Immature natural killer cell (primary cell): Measurements from ENCODE around the gene GFPT2. TPM values are rescaled to one million over a fixed set of nuclear protein-coding genes. Genes with fewer than 3 reads are reported as not detected.
"Not testable (repeated sequence)": the region's sequence is repeated elsewhere in the genome, so short reads cannot be mapped to it uniquely, and the experiment has no call there.

Experiments used
- DNase-seq, 3 donors: peaks; one replicate each; pipeline ENCODE4 v3.0.0; 2022; ENCODE audit warnings: mixed read lengths in 1 of 3
- H3K27ac Mint-ChIP-seq, 6 donors: one replicate each; pipeline ENCODE4 v1.8.0; 2020; ENCODE audit warnings: mixed read lengths in 6 of 6, mild to moderate bottlenecking in 5 of 6, inconsistent platforms in 4 of 6, moderate library complexity in 3 of 6
- H3K27me3 Mint-ChIP-seq, 3 donors: one replicate each; pipeline ENCODE4 v1.8.0; 2020 to 2021; ENCODE audit warnings: low read depth in 3 of 3, mild to moderate bottlenecking in 3 of 3, mixed read lengths in 3 of 3, moderate library complexity in 3 of 3, inconsistent platforms in 1 of 3
- H3K36me3 Mint-ChIP-seq, 3 donors: one replicate each; pipeline ENCODE4 v1.8.0; 2020; ENCODE audit warnings: mixed read lengths in 3 of 3, inconsistent platforms in 2 of 3, mild to moderate bottlenecking in 2 of 3
- H3K4me1 Mint-ChIP-seq, 2 donors: one replicate each; pipeline ENCODE4 v1.8.0; 2020; ENCODE audit warnings: inconsistent platforms in 2 of 2, mild to moderate bottlenecking in 2 of 2, mixed read lengths in 2 of 2, moderate library complexity in 1 of 2
- H3K4me3 Mint-ChIP-seq, 5 donors: one replicate each; pipeline ENCODE4 v1.8.0; 2020; ENCODE audit warnings: mild to moderate bottlenecking in 5 of 5, mixed read lengths in 5 of 5, inconsistent platforms in 3 of 5, moderate library complexity in 3 of 5
- H3K9me3 Mint-ChIP-seq, 6 donors: one replicate each; pipeline ENCODE4 v1.8.0; 2020; ENCODE audit warnings: mild to moderate bottlenecking in 6 of 6, mixed read lengths in 6 of 6, inconsistent platforms in 4 of 6, moderate library complexity in 3 of 6
- polyA plus RNA-seq, 3 donors: library from polyadenylated mRNA; unstranded; fragments of 300-500 nt; fragmentation: Illumina TruSeq; gene quantifications; one replicate each; pipeline ENCODE4 v1.2.3, GENCODE V29; 2021

Gene GFPT2
- polyA plus RNA-seq, 3 donors from 2014 or later: not detected

DNA sequence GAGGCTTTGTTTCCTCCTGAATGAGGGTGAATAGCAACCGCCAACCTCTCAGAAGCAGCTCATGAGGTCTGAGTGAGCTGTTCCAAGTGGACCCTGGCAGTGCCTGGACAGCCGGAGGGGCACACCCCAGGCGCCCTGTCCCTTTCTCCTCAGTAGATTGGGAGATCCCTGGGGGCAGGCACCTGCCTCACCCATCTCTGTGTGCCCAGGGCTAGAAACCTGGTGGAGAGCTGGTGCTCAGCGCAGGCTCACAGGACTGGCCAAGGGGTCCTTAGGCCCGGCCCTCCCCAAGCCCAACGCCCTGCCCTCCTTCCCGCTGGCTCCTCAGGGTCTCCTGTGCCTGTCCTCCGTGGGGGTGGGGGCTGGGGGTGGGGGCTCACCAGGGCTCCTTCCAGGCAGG, 46.3 kb downstream of the GFPT2 start:
- H3K9me3 Mint-ChIP-seq: no peaks in the 10 kb centered on the region
- H3K4me3 Mint-ChIP-seq: no peak overlapping the region
- no peak for DNase-seq
- H3K4me1 Mint-ChIP-seq: no peaks in the 10 kb centered on the region
- H3K27me3 Mint-ChIP-seq: peaks cover 4 to 7% (median 5%) of the 10 kb centered on the region in 3 donors
- H3K36me3 Mint-ChIP-seq: no peaks in the 10 kb centered on the region
- no peak overlapping the region for H3K27ac Mint-ChIP-seq

DNA sequence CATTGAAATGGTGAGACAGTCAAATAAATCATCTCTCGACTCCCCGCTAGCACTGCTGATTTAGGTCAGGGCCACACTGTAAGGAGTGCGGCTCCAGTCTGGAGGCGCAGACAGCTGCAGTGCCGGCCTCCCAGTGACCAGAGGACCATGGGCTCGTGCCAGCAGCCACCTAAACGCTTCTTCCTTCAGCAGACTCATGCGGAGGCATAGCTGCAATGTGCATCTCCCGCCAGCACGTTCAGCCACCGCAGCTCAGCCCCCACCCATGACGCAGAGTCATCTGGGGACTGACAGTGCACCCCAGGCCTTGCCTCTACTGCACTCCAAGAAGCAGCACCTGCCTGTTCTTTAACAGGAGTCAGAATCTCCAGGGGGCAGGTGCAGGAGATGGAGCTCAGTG, 47.7 kb downstream of the GFPT2 start:
- peaks cover 2 to 5% (median 3%) of the 10 kb centered on the region in 3 donors for H3K27me3 Mint-ChIP-seq
- no peak for DNase-seq
- no peak overlapping the region for H3K4me3 Mint-ChIP-seq
- H3K36me3 Mint-ChIP-seq: no peaks in the 10 kb centered on the region
- H3K27ac Mint-ChIP-seq: no peak overlapping the region
- H3K9me3 Mint-ChIP-seq: no peaks in the 10 kb centered on the region
- no peaks in the 10 kb centered on the region for H3K4me1 Mint-ChIP-seq

DNA sequence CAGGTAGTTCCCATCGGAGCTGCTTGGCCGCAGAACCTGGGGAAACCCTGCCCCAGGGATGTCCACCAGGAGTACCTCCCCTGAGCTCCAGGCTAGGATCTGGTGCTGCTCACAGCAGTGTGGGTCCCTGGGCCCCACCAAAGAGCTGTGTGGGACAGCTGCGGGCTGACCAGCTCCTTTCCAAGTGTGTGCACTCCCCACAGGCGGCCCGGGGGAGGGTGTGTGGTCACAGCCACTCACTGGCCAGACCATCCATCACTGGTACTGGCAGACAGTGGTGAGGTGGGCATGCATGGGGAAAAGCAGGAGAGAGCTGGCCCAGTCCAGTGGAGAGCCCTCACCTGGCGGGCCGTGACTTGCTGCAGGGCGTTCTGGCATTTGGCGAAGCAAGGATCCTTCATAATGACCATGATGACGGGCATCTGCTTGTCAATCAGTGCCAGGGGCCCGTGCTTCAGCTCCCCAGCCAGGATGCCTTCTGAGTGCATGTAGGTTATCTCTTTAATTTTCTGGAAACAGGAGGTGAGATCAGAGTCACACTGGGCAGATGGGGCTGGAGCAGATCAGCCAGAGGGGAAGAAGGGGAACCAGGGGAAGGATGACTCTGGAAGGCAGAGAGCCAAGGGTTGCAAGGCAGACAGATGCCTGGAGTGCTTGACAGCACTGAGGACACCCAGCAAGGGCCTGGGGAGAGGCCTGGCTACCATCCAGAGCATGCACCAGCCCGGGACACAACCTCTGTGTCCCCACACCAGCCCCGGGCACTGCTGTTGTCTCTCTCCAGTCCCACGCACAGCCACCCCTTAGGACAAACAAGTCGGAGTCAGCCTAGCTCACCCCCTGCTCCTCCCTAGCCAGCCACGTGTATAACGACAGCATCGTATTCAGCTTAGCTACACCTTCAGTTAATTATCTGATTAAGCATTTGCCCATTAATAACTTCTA, 48.4 kb downstream of the GFPT2 start:
- Mint-ChIP-seq H3K36me3 (no peaks in the 10 kb centered on the region), H3K4me3 (no peak overlapping the region), H3K27me3 (peaks cover 3 to 5% (median 3%) of the 10 kb centered on the region in 3 donors), H3K27ac (no peak overlapping the region), H3K4me1 (no peaks in the 10 kb centered on the region), H3K9me3 (no peaks in the 10 kb centered on the region)
- DNase-seq: no peak

DNA sequence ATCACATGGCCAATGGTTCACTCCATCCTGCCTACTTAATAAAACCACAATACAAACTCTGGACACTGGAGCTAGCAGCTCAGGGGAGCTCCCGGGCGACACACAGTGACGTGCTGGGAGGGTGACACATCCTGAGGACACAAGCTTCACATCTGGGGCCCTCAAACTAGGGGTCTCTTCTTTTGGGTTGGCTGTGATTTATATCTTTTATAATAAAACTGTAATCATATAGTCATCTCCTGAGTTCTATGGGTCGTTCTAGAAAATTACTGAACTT, 49.2 kb downstream of the GFPT2 start:
- Mint-ChIP-seq H3K27ac (no peak overlapping the region), H3K4me1 (no peaks in the 10 kb centered on the region), H3K4me3 (no peak overlapping the region), H3K9me3 (no peaks in the 10 kb centered on the region), H3K36me3 (no peaks in the 10 kb centered on the region), H3K27me3 (peaks cover 3 to 5% (median 3%) of the 10 kb centered on the region in 3 donors)
- no peak for DNase-seq

DNA sequence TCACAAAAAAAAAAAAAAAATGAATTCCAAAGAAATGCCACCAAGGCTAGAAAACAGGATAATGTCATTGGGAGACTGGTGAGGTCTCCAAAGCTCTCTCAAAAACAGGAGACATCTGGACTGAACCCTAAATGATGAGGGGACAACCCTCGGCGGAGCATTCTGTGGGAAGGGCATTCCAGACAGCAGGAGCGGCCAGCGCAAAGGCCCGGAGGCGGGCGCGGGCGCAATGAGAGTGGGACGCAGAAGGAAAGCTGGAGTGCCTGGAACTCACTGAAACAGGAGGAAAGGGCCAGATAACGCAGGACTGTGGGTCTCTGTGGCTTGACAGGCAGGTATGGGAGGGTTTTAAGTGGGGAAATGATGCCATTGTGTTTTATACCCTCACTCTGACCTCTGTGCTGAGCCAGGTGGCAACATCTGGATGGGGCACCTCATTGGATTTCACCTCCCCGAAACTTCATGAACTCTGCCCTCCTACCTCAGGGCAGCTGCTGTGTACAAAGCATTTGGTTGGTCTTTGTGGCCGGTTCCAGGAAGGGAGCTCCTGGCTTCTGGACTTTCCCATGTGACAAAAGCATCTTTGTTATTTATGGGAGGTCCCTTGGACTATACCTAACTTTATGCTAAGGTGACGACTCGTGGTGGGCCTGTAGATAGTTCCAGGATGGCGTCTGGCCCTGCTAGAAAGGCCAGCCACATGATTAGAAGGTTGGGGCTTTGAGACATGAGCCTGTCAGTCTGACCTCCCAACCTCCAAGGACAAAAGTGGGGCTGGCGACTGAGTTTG, 49.7 kb downstream of the GFPT2 start:
- Mint-ChIP-seq H3K27ac (no peak overlapping the region), H3K36me3 (no peaks in the 10 kb centered on the region), H3K27me3 (peaks cover 3 to 6% (median 4%) of the 10 kb centered on the region in 3 donors), H3K4me3 (no peak overlapping the region), H3K9me3 (no peaks in the 10 kb centered on the region), H3K4me1 (no peaks in the 10 kb centered on the region)
- DNase-seq: no peak

DNA sequence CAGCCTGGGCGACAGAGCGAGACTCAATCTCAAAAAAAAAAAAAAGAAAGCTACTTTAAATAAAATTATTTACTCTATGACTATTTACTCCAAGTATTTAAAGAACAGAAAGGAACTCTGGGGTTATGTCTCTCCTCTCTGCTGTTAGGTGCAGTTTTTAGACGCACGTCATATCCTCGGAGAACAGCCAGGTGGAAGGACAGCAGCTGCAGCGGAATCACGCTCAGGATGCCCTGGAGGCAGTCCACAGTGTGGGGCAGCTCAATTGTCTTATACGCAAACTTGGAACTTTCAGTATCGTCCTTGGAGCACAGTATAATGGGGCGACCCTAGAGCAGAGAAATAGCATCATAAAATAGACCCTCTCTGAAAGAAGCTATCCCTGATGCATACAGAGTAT, 50.9 kb downstream of the GFPT2 start:
- Mint-ChIP-seq H3K36me3 (no peaks in the 10 kb centered on the region), H3K27ac (no peak overlapping the region), H3K27me3 (peaks cover 1 to 6% (median 4%) of the 10 kb centered on the region in 3 donors), H3K4me1 (no peaks in the 10 kb centered on the region), H3K4me3 (no peak overlapping the region), H3K9me3 (no peaks in the 10 kb centered on the region)
- DNase-seq: no peak

DNA sequence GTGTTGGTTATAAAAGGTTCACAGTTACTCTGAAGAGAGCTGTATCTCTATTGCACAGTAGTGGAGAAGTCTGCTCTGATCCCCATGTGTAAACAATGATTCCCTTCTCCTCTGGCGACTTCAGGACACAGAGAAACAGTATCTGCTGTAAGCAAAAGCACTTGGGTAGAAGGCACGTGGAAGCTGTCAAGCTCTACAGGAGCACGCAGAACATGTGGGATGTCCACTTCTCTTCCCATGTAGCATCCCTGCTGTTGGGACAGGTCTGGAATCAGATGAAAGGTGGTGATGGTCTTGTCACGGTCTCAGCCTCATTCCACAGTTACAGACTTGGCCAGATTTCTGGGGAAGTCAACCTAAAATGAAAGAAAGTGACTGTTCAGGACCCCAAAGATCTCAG, 51.9 kb downstream of the GFPT2 start:
- Mint-ChIP-seq H3K27ac (no peak overlapping the region), H3K27me3 (peaks cover 1 to 6% (median 4%) of the 10 kb centered on the region in 3 donors)

DNA sequence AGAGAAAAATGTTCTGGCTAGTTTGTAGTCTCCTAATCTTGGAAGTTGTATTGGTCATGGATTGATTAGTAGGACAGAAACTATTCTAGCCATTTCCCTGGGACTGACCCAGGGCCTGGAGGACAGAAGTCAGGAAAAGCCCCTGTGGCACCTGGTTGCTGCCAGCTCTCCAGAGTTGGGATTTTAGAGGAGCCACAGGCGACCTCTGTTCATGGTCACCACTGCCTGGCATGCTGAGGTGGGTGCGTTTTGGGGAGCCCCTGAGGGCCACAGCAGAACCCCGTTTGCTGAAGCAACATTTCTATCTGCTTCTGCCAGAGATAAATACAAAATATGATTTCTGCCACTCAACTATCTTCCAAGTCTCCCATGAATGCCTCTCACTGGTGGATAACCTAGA, 53.6 kb downstream of the GFPT2 start:
- H3K27me3 Mint-ChIP-seq: peaks cover 1 to 3% (median 2%) of the 10 kb centered on the region in 3 donors
- no peaks in the 10 kb centered on the region for H3K9me3 Mint-ChIP-seq
- no peak overlapping the region for H3K27ac Mint-ChIP-seq
- peaks cover 0 to 5% of the 10 kb centered on the region in 2 donors for H3K4me1 Mint-ChIP-seq
- no peaks in the 10 kb centered on the region for H3K36me3 Mint-ChIP-seq
- H3K4me3 Mint-ChIP-seq: no peak overlapping the region
- DNase-seq: no peak

More for the DNA sequence above, 51.9 kb downstream of the GFPT2 start:
- Mint-ChIP-seq H3K36me3 (no peaks in the 10 kb centered on the region), H3K9me3 (no peaks in the 10 kb centered on the region), H3K4me1 (peaks cover 0 to 5% of the 10 kb centered on the region in 2 donors), H3K4me3 (no peak overlapping the region)
- DNase-seq: no peak

DNA sequence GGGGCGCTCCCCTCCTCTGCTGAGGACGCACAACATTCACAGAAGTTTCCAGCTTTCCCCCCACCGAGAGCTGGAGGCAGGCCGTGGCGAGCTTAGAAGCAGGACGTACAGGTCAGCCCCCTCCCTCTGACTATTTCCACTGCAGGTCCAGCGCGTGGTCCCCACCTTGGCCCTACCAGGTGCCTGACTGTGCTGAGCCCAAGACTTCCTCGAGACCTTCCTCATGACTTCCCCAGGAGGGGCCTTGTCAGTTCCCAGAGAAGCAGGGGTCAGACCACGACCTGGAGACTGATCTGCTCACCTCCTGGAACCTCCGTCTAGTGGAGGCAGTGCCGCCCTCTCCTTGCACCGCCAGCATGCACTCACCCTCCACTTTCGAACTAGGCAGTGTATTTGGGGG, 54.1 kb downstream of the GFPT2 start:
- not testable (repeated sequence) for H3K27me3 Mint-ChIP-seq, H3K4me1 Mint-ChIP-seq, DNase-seq, H3K4me3 Mint-ChIP-seq, H3K27ac Mint-ChIP-seq, H3K36me3 Mint-ChIP-seq, H3K9me3 Mint-ChIP-seq

DNA sequence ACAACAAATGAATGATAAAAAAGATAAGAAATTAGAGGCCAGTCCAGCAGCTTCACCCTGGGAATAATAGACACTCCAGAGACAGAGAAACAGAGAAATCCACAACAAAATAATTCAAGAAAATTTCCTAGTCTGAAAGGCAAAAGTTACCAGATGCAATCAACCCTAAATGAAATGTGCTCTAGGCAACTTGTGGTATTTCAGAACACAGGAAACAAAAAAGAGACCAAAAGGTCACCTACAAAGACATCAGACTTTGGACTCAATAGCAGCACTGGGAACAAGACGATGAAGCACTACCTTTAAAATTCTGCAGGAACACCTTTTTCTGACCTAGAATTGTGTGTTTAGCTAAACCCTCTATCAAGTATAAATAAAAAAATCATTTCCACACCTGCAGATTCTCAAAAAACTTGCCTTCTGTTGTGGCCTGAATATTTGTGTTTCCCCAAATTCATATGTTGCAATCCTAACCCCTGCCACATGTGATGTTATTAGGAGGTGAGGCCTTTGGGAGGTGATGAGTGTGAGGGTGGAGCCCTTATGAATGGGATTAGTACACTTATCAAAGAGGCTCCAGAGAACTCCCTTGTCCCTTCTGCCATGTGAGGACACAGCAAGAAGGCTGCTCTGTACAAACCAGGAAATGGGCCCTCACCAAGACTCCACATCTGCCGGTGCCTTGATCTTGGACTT, 55.4 kb downstream of the GFPT2 start:
- peaks cover 12 to 17% of the 10 kb centered on the region in 2 donors for H3K4me1 Mint-ChIP-seq
- DNase-seq: no peak
- no peak overlapping the region for H3K4me3 Mint-ChIP-seq
- H3K27ac Mint-ChIP-seq: peak overlapping the region in 1 of 6 donors; percentile 19
- no peaks in the 10 kb centered on the region for H3K9me3 Mint-ChIP-seq
- peaks cover 7 to 11% (median 7%) of the 10 kb centered on the region in 3 donors for H3K27me3 Mint-ChIP-seq
- no peaks in the 10 kb centered on the region for H3K36me3 Mint-ChIP-seq

DNA sequence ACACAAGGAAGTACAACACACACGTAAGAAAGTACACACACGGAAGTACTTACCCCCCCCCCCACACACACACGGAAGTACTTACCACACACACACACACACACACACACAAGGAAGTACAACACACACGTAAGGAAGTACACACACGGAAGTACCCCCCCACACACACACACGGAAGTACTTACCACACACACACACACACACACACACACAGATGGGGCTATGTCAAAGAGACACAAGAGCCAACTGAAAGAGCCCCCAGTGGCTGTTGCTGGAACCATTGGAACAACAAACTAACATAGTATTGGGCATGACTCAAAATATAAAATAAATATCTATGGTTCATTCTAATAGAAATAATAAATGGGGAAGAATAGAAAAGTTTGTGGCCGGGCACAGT, 56.4 kb downstream of the GFPT2 start:
- DNase-seq: no peak
- no peaks in the 10 kb centered on the region for H3K9me3 Mint-ChIP-seq
- peaks cover 16 to 20% of the 10 kb centered on the region in 2 donors for H3K4me1 Mint-ChIP-seq
- peak overlapping the region in 1 of 5 donors; percentile 21 for H3K4me3 Mint-ChIP-seq
- H3K27ac Mint-ChIP-seq: peak overlapping the region in 2 of 6 donors; percentile 33 to 74
- H3K27me3 Mint-ChIP-seq: peaks cover 10 to 14% (median 11%) of the 10 kb centered on the region in 3 donors
- H3K36me3 Mint-ChIP-seq: no peaks in the 10 kb centered on the region

DNA sequence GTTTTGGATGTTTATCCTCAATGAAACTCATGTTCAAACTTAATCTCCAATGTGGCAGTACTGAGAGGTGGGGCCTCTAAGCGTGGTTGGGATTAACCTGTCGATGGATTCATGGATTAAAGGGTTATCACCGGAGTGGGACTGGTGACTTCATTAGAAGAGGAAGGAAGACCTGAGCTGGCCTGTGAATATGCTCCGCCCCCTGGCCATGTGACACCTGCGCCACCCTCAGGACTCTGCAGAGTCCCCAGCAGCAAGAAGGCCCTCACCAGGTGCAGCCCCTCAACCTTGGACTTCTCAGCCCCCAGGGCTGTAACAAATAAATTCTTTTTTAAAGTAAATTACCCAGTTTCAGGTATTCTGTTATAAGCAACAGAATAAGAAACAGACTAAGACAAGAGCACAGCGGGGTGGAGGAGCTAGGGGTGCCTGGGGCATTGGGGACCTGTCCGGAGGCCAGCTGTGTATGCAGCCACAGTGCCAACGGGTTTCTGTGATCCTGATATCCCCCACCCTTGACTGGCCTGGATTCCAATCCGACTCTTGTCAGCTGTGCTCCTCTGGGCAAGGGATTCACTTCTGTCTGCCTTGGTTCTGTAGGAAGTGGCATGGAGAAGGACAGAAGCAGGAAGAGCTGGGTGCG, 58.1 kb downstream of the GFPT2 start:
- peaks cover 28 to 31% of the 10 kb centered on the region in 2 donors for H3K4me1 Mint-ChIP-seq
- peaks cover 12 to 19% (median 13%) of the 10 kb centered on the region in 3 donors for H3K27me3 Mint-ChIP-seq
- H3K9me3 Mint-ChIP-seq: no peaks in the 10 kb centered on the region
- no peaks in the 10 kb centered on the region for H3K36me3 Mint-ChIP-seq
- DNase-seq: no peak
- peak overlapping the region in 2 of 6 donors; percentile 40 to 97 for H3K27ac Mint-ChIP-seq
- no peak overlapping the region for H3K4me3 Mint-ChIP-seq

DNA sequence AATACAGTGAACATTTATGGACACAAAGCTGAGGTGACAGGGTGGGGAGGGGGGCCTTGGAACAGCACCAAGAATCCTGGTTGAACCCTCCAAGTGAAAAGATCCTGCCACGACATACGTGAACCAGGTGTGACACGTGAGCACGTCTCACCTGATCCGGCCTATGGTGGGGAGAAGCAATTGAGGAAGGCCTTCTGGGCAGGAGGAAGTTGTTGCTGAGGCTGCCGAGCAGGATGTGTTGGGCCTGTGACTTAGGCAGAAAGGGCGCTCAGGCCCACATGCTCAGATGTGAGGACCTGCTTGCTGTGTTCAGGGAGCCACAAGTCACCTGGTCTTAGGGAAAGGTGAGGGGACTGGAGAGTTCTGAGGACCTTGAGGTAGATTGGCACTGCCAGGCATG, 58.7 kb downstream of the GFPT2 start:
- peak overlapping the region in 4 of 6 donors; percentile 71 to 100 (median 97) for H3K27ac Mint-ChIP-seq
- H3K4me3 Mint-ChIP-seq: peak overlapping the region in 2 of 5 donors; percentile 13 to 14
- peaks cover 30 to 31% of the 10 kb centered on the region in 2 donors for H3K4me1 Mint-ChIP-seq
- no peaks in the 10 kb centered on the region for H3K9me3 Mint-ChIP-seq
- H3K27me3 Mint-ChIP-seq: peaks cover 12 to 19% (median 13%) of the 10 kb centered on the region in 3 donors
- DNase-seq: no peak
- no peaks in the 10 kb centered on the region for H3K36me3 Mint-ChIP-seq
